Activated naive CD4-positive, alpha-beta T cell treated with Interleukin-2 at 50 U/mL for 16 hours (primary cell): Measurements from ENCODE around the gene NKIRAS1.
"Not testable (repeated sequence)": the region's sequence is repeated elsewhere in the genome, so short reads cannot be mapped to it uniquely, and the experiment has no call there.

ENCODE experiments used
- DNase-seq: peaks from one replicate; pipeline ENCODE4 v3.0.0-alpha.2; 2020

Gene NKIRAS1

DNA sequence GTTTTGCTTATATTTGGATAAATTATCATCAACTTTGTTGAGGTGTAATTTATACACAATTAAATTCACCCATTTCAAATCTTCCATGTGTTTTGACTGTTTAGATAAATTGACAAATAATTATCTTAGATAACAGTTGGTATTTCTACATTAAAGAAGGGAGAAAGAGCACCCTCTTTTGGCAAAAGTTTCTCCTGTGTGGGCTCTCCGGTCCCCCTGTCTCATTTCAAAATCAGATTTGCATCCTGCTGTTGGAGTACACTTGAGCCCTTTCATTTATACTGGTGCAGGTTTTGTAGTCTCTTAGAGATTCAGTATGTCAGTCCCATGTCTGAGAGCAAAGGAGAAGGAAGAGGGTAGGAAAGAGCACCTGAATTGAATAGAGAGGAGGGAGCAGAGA is 49.4 kb downstream of the NKIRAS1 start:
- no peak for DNase-seq

DNA sequence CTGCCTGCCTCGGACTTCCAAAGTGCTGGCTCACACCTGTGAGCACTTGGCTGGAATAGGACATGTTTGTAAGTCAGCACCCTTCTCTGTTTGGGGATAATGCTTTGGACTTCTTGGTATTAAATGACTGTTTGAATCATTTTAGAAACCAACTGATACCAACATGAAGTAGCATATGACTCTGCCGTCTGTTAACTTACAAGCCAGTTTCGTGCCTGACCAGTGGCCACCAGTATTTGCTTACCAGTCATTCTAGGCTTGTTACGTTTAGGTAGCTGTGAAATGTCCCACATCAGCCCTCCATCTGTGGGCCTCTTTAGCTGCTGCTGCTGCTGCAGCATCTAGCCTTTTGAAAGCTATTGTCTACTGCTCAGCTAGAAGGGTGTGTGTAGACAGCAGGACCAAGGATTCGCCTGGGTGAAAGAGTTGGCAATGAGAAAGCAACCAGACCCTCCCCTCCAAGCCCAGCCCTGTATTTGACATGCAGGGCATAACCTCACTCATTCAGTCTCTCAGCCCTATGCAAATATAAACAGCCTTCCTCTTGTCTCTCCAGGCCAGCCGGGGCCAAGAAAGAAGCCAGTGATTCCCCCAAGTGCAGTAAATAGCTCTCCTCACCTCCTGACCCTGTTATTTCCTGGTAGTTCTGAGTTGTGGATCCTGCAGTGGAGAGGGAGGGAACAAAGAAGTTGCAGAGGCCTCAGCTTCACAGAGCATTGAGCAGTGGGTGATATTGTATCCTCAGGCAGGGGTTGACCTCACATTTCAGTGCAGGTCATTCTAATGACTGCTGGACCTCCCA is 51.0 kb downstream of the NKIRAS1 start:
- DNase-seq = no peak

DNA sequence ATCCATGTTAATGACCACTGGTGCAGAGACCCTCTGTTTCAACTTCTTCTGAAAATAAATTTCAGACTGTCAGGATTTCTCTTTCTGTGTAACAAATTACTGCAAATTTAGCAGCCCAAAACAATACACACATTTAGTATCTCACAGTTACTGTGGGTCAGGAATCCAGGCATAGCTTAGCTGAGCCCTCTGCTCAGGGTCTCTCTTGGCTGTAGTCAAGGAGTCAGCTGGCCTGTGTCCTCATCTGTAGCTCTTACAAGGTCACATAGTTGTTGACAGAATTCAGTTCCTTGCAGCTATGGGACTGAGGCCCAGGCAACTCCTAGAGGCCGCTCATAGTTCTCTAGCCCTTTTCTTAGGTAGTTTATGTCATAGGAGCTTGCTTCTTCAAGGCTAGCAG is 51.9 kb downstream of the NKIRAS1 start:
- no peak for DNase-seq

DNA sequence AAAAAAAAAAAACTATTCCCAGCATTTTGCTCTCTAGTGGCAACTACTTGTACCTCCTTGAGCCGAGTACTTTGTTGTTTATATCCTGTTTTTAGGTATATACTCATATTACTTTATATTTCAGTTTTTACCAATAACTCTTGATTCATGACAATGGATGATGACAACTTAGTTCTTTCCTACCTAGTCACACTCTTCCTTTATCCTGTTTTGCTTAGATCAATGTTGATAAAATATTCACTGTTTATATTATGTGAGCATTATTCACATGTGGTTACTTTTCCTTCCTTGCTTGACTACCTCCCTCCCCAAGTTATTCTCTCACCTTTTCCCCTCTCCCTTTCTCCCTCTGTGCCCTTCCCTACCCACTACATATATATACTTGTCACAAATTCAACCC is 53.7 kb downstream of the NKIRAS1 start:
- no peak for DNase-seq

DNA sequence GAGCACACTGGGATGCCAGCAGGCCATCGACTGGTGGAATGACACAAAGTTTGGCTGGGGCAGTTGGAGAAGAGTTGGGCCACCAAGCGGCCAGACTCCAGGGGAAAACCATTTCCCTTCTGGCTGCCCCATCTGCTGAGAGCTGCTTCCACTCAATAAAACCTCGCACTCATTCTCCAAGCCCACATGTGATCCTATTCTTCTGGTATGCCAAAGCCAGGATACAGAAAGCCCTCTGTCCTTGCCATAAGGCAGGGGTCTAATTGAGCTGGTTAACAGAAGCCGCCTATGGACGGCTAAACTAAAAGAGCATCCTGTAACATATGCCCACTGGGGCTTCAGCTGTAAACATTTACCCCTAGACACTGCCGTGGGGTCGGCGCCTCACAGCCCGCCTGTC is 55.1 kb downstream of the NKIRAS1 start:
- no peak for DNase-seq

DNA sequence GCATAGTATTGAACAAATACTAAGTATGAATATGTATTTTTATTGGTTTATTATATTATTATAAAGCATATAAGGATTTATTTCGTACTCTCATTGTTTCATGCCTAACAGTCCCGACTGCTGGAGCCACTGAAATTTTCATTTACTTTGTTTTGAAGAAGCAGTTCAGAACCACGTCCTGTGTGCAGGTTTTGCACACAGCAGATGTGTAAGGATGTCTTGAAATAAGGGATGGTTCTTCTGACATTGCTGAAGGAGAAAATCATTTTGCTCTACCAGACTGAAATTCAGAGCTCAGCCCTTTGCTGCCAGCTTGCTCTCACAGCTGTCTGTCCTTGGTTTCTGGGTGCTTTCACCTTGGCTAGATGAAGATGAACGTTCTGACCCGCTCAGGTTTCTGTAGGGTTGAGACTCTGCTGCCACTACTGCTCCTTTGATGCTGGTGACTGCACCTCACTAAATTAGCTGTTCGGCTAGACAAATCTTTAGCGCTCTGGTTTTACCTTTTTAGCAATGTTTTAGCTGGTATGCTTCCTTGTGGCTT is 56.9 kb downstream of the NKIRAS1 start:
- no peak for DNase-seq

DNA sequence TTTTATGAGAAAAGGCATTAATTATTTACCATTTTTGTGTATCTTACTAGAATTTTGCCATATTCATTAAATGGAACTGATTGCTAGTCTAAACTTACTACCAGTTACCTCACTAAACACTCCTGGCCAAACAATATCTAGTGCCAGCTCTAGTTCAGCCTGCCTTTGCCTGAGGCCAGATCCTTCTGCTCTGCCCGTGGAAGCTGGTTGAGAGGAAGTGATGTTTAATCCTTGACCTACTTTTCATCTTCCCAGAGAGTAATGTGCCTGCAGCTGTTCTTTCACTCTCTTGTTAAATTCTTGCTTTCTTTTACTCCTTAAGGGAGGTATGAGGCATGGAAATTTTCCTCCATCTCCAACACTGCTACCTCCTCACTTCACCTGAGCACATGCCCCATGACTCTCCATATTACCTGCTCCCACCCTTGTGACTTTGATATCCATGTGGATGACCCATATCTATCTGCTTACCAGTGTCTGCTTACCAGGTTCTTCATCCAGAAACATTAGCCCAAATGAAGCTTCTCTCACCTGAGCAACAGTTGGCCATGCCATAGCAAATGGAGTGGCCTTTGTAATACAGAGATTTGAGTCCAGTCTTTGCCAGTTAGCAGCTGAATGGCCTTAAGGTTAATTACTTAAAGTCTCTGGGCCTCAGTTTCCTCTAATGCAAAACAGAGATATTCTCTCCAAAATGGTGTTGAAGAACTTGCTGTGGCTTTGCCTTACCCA is 57.6 kb downstream of the NKIRAS1 start:
- DNase-seq = no peak

DNA sequence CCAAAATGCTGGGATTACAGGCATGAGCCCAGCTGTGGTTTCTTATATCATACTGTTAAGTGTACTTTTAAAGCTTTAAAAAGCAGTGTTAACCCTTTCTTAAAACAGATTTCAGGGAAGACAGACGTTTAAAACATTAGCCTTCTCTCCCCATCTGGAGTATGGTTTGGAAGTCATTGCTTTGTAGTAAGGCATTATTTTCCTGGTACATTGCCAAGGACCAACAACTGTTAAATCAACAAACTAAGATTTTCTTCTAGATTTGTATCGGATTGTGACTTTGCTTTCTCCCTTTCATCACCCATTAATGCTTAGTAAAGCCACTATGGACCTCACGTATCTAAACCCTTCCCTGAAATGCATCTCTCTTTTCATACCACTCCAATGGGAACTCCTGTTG is 60.5 kb downstream of the NKIRAS1 start:
- no peak for DNase-seq

DNA sequence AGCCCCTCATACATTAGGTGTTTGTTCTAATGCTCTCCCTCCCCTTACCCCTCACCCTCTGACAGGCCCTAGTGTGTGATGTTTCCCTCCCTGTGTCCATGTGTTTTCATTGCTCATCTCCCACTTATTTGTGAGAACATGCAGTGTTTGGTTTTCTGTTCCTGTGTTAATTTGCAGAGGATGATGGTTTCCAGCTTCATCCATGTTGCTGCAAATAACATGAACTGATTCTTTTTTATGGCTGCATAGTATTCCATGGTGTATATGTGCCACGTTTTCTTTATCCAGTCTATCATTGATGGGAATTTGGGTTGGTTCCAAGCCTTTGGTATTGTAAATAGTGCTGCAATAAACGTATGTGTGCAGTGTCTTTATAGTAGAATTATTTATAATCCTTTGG is 67.3 kb downstream of the NKIRAS1 start:
- DNase-seq = not testable (repeated sequence)

DNA sequence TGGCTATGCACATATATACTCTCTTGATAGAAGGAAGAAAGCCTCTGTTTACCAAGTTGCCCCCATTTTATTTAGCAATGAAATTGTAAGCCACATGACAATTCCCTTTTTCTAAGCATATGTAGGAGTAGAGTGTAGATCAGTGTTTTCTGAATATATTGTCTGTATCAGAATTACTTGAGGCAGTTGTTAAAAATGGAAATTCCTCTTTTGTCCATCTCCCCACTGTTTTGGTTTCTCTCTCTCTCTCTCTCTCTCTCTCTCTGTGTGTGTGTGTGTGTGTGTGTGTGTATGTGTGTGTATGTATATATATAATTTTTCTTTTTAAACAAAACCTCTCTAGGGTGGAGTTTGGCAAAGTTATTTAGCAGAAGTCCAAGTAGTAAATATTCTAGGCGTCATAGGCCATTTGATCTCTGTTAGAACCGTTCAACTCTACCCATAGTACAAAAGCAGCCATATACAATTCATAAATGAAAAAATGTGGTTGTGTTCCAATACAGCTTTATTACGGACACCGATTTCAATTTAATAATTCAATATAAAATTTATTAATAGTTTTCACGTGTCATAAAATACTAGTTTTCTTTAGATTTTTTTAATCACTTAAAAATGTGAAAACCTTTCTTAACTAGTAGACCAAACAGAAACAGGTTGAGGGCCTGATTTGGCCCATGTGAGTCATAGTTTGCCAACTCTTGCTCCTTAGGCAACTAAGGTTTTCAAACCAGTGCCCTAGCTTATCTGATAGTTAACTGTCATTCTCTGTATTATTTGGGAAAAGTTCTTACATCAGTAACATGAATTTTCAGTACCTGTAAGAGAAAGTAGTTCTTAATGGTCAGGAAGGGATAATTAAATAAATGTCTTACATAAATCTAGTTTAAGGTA is 71.2 kb downstream of the NKIRAS1 start:
- DNase-seq = no peak

DNA sequence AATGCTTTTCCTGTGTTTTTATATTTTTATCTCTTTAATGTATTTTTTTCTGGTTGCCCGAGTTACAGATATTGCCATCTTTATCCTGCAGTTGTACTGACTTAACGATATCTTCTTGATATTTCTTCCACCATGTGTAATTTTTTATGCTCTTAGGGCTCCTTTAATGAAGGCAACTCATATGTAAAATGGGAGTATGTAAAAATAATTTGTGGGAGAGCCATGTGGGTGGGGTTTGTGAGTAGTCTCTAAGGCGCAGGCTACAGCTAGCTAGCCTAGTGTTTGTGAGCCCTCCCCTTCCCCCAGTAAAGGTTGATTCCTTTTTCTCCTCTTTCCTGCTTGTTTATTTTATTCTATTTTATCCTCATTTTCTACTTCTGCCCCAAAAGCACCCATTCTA is 72.9 kb downstream of the NKIRAS1 start:
- DNase-seq = no peak
